ENCODE results near the gene RPS18. TPM values are rescaled to one million over a fixed set of nuclear protein-coding genes. Genes with fewer than 3 reads are reported as not detected.

Gene RPS18
- total and polyA plus RNA-seq, 2 of the 13 experiments (the other 11 are each of a cell fraction or from before 2014, with no cell fraction given): 3,896 to 5,806 TPM

GRCh38 chr6:33317669-33318425 lies 46.0 kb downstream of the RPS18 start, which contains the start of gene ZBTB22 (continued):
- no peak for TF ChIP-seq ZNF784 (CRISPR knock-in tag; IDR thresholded peaks at IDR 0.05; ENCODE audit: borderline replicate concordance)
- TF ChIP-seq TBL1XR1 (IDR thresholded peaks at IDR 0.05; ENCODE audit: borderline replicate concordance, low read length, partially characterized antibody): no peak
- no peak; the same call in 1 of the 2 replicates for TF ChIP-seq ZNF607 (CRISPR knock-in tag; IDR thresholded peaks at IDR 0.05; ENCODE audit: borderline replicate concordance)
- TF ChIP-seq FOXO1 (CRISPR knock-in tag; IDR thresholded peaks at IDR 0.05): no peak; the same call in 1 of the 2 replicates
- TF ChIP-seq ZNF563 (CRISPR knock-in tag; IDR thresholded peaks at IDR 0.05): no peak
- no peak for TF ChIP-seq PAX8 (CRISPR knock-in tag; IDR thresholded peaks at IDR 0.05; ENCODE audit: borderline replicate concordance)
- TF ChIP-seq CHD4 (IDR thresholded peaks at IDR 0.05; ENCODE audit: borderline replicate concordance, low read length): 0 out of 2 replicates have a peak, but pooled peaks have one; percentile 33
- TF ChIP-seq ZNF543 (CRISPR knock-in tag; IDR thresholded peaks at IDR 0.05): no peak
- TF ChIP-seq ZNF678 (CRISPR knock-in tag; IDR thresholded peaks at IDR 0.05): no peak
- no peak for TF ChIP-seq TSC22D2 (CRISPR knock-in tag; IDR thresholded peaks at IDR 0.05; ENCODE audit: borderline replicate concordance)
- TF ChIP-seq NCOA1 (CRISPR knock-in tag; IDR thresholded peaks at IDR 0.05): 0 out of 2 replicates have a peak, but pooled peaks have one; percentile 72
- no peak for TF ChIP-seq ZSCAN12 (CRISPR knock-in tag; IDR thresholded peaks at IDR 0.05)
- TF ChIP-seq NCOR1 (IDR thresholded peaks at IDR 0.05; ENCODE audit: borderline replicate concordance, low read length): peak; percentile 25; the same call in 1 of the 2 replicates
- no peak for TF ChIP-seq SMYD3 (CRISPR knock-in tag; IDR thresholded peaks at IDR 0.05)
- TF ChIP-seq GZF1 (CRISPR knock-in tag; IDR thresholded peaks at IDR 0.05): no peak
- TF ChIP-seq ZNF224 (CRISPR knock-in tag; IDR thresholded peaks at IDR 0.05): no peak
- TF ChIP-seq GFI1 (CRISPR knock-in tag; IDR thresholded peaks at IDR 0.05; ENCODE audit: borderline replicate concordance): no peak
- TF ChIP-seq SATB2 (CRISPR knock-in tag; IDR thresholded peaks at IDR 0.05): no peak
- no peak for TF ChIP-seq ZNF337 (CRISPR knock-in tag; IDR thresholded peaks at IDR 0.05; ENCODE audit: borderline replicate concordance, low read depth)
- TF ChIP-seq DR1 (CRISPR knock-in tag; IDR thresholded peaks at IDR 0.05): peak; percentile 66; the same call in 1 of the 2 replicates
- no peak for TF ChIP-seq HMG20A (CRISPR knock-in tag; IDR thresholded peaks at IDR 0.05; ENCODE audit: borderline replicate concordance)
- TF ChIP-seq ETV6 (CRISPR knock-in tag; conservative IDR thresholded peaks at IDR 0.05): 0 out of 2 replicates have a peak, but pooled peaks have one; percentile 39
- no peak for TF ChIP-seq SRF (IDR thresholded peaks at IDR 0.05; ENCODE audit: low read depth, low read length)
- TF ChIP-seq ZNF235 (CRISPR knock-in tag; IDR thresholded peaks at IDR 0.05; ENCODE audit: borderline replicate concordance): no peak
- no peak for TF ChIP-seq ZBTB46 (CRISPR knock-in tag; IDR thresholded peaks at IDR 0.05; ENCODE audit: borderline replicate concordance)
- peak; percentile 92 for TF ChIP-seq ZNF460 (CRISPR knock-in tag; IDR thresholded peaks at IDR 0.05; ENCODE audit: borderline replicate concordance)
- no peak for TF ChIP-seq ZNF644 (CRISPR knock-in tag; IDR thresholded peaks at IDR 0.05; ENCODE audit: low read depth)

All from HepG2 (cell line).